Astrocyte (in vitro differentiated cells and primary cell): Measurements from ENCODE around the gene GABBR2.

ENCODE experiments used
- EZH2 ChIP-seq: IDR thresholded peaks from 2 replicates; pipeline ENCODE4 v1.6.1; 2012; ENCODE audit warnings: mild to moderate bottlenecking, low read length, inconsistent platforms; ENCODE audit not compliant: insufficient read depth
- TF ChIP-seq, protein P1 (sequence below): IDR thresholded peaks from 2 replicates; pipeline ENCODE4 v1.5.1; 2011; ENCODE audit warnings: low read depth, mild to moderate bottlenecking, inconsistent platforms, low read length, moderate library complexity; ENCODE audit not compliant: insufficient read depth

GRCh38 chr9:98634685-98635336, 73.9 kb downstream of the GABBR2 start:
- no peak for TF ChIP-seq EZH2
- TF ChIP-seq, protein P1, sequence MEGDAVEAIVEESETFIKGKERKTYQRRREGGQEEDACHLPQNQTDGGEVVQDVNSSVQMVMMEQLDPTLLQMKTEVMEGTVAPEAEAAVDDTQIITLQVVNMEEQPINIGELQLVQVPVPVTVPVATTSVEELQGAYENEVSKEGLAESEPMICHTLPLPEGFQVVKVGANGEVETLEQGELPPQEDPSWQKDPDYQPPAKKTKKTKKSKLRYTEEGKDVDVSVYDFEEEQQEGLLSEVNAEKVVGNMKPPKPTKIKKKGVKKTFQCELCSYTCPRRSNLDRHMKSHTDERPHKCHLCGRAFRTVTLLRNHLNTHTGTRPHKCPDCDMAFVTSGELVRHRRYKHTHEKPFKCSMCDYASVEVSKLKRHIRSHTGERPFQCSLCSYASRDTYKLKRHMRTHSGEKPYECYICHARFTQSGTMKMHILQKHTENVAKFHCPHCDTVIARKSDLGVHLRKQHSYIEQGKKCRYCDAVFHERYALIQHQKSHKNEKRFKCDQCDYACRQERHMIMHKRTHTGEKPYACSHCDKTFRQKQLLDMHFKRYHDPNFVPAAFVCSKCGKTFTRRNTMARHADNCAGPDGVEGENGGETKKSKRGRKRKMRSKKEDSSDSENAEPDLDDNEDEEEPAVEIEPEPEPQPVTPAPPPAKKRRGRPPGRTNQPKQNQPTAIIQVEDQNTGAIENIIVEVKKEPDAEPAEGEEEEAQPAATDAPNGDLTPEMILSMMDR = no peak
